ENCODE results near the gene CCNF. TPM values are rescaled to one million over a fixed set of nuclear protein-coding genes. Genes with fewer than 3 reads are reported as not detected.

Gene CCNF
- total RNA-seq, 1 experiment from 2014 or later = 35.8 TPM

GRCh38 chr16:2505695-2506094 lies 76.4 kb downstream of the CCNF start:
- ATAC-seq (no peak), DNase-seq (ENCODE audit: low read depth, low spot score) (no peak)
- Histone ChIP-seq H3K4me3 (ENCODE audit: low read depth in 2 of 2, low read length in 2 of 2) (no peak overlapping the region), H3K9me3 (ENCODE audit: control insufficient read depth, insufficient read depth, low read depth, low read length) (no peaks in the 10 kb centered on the region), H3K4me1 (ENCODE audit: control insufficient read depth, insufficient read depth, low read length) (peaks cover 23% of the 10 kb centered on the region), H3K27me3 (ENCODE audit: control insufficient read depth, insufficient read depth, low read length) (no peaks in the 10 kb centered on the region), H3K27ac (ENCODE audit: low read length) (no peak overlapping the region), H3K36me3 (ENCODE audit: control insufficient read depth, insufficient read depth, low read length) (no peaks in the 10 kb centered on the region; the same call in 1 of the 2 replicates)
- ChIA-PET CTCF (no interaction called here), POLR2A (no interaction called here)
- TF ChIP-seq POLR2AphosphoS5 (IDR thresholded peaks at IDR 0.05; ENCODE audit: low read depth, low read length) = no peak
- TF ChIP-seq SIN3A (IDR thresholded peaks at IDR 0.05; ENCODE audit: borderline replicate concordance, insufficient read depth, low read depth, low read length) = no peak
- TF ChIP-seq CTCF (IDR thresholded peaks at IDR 0.05) = no peak
- in situ Hi-C loops (cut with HindIII; ENCODE audit: low pct_unique_long_range_greater_than_20kb, low sequenced_read_pairs) (no loop called here), intact Hi-C loops (cut with micrococcal nuclease; ENCODE audit: unreplicated experiment) (no loop called here)
- BruUV-seq (replicated peaks) = no TSS peak

GRCh38 chr16:2507052-2507659 lies 77.9 kb downstream of the CCNF start:
- in situ Hi-C loops (cut with HindIII; ENCODE audit: low pct_unique_long_range_greater_than_20kb, low sequenced_read_pairs) = no loop called here
- H3K4me1 ChIP-seq (ENCODE audit: control insufficient read depth, insufficient read depth, low read length) = peaks cover 10% of the 10 kb centered on the region
- no peak for TF ChIP-seq SIN3A (IDR thresholded peaks at IDR 0.05; ENCODE audit: borderline replicate concordance, insufficient read depth, low read depth, low read length)
- no peak overlapping the region for H3K4me3 ChIP-seq (ENCODE audit: low read depth in 2 of 2, low read length in 2 of 2)
- no peaks in the 10 kb centered on the region for H3K27me3 ChIP-seq (ENCODE audit: control insufficient read depth, insufficient read depth, low read length)
- no peaks in the 10 kb centered on the region for H3K9me3 ChIP-seq (ENCODE audit: control insufficient read depth, insufficient read depth, low read depth, low read length)
- 0 out of 2 replicates have a peak, but pooled peaks have one; percentile 36 for ATAC-seq
- ChIA-PET POLR2A (no interaction called here), CTCF (no interaction called here)
- H3K27ac ChIP-seq (ENCODE audit: low read length) = no peak overlapping the region
- intact Hi-C loops (cut with micrococcal nuclease; ENCODE audit: unreplicated experiment) = no loop called here
- BruUV-seq (replicated peaks) = no TSS peak
- H3K36me3 ChIP-seq (ENCODE audit: control insufficient read depth, insufficient read depth, low read length) = no peaks in the 10 kb centered on the region; the same call in 1 of the 2 replicates
- DNase-seq (ENCODE audit: low read depth, low spot score) = no peak

GRCh38 chr16:2507665-2508064 lies 78.4 kb downstream of the CCNF start:
- in situ Hi-C loops (cut with HindIII; ENCODE audit: low pct_unique_long_range_greater_than_20kb, low sequenced_read_pairs) = no loop called here
- no TSS peak for BruUV-seq (replicated peaks)
- intact Hi-C loops (cut with micrococcal nuclease; ENCODE audit: unreplicated experiment) = no loop called here
- no peak; the same call in 1 of the 2 replicates for ATAC-seq
- CTCF ChIA-PET = no interaction called here
- POLR2A ChIA-PET = no interaction called here
- peaks cover 5% of the 10 kb centered on the region for H3K4me1 ChIP-seq (ENCODE audit: control insufficient read depth, insufficient read depth, low read length)
- H3K4me3 ChIP-seq (ENCODE audit: low read depth in 2 of 2, low read length in 2 of 2) = no peak overlapping the region
- TF ChIP-seq SIN3A (IDR thresholded peaks at IDR 0.05; ENCODE audit: borderline replicate concordance, insufficient read depth, low read depth, low read length) (no peak), TCF7L2 (IDR thresholded peaks at IDR 0.05; ENCODE audit: low read depth, low read length) (no peak), CTCF (IDR thresholded peaks at IDR 0.05) (no peak), REST (IDR thresholded peaks at IDR 0.05; ENCODE audit: insufficient read depth in 1 of 2, low read depth in 2 of 2, low read length in 1 of 2) (no peak), POLR2AphosphoS5 (IDR thresholded peaks at IDR 0.05; ENCODE audit: low read depth, low read length) (no peak)
- no peaks in the 10 kb centered on the region for H3K27me3 ChIP-seq (ENCODE audit: control insufficient read depth, insufficient read depth, low read length)
- H3K36me3 ChIP-seq (ENCODE audit: control insufficient read depth, insufficient read depth, low read length) = no peaks in the 10 kb centered on the region; the same call in 1 of the 2 replicates
- no peak overlapping the region for H3K27ac ChIP-seq (ENCODE audit: low read length)
- DNase-seq (ENCODE audit: low read depth, low spot score) = no peak
- H3K9me3 ChIP-seq (ENCODE audit: control insufficient read depth, insufficient read depth, low read depth, low read length) = no peaks in the 10 kb centered on the region

Measured in Panc1 (cell line).